HUES6 (cell line): ENCODE measurements around the gene PTPRD.

Experiments used
- H3K27ac ChIP-seq: 2 replicates; pipeline ENCODE4 v1.7.0; 2013; ENCODE audit warnings: low read depth, mild to moderate bottlenecking, low read length, inconsistent platforms
- H3K27me3 ChIP-seq: 2 replicates; pipeline ENCODE4 v1.6.1; 2013; ENCODE audit warnings: low read length; ENCODE audit not compliant: control insufficient read depth, insufficient read depth
- H3K36me3 ChIP-seq: 2 replicates; pipeline ENCODE4 v1.6.1; 2013; ENCODE audit warnings: low read length; ENCODE audit not compliant: control insufficient read depth, insufficient read depth
- H3K4me1 ChIP-seq: 2 replicates; pipeline ENCODE4 v1.6.1; 2013; ENCODE audit warnings: low read length; ENCODE audit not compliant: control insufficient read depth, insufficient read depth
- H3K4me3 ChIP-seq: 2 replicates; pipeline ENCODE4 v1.5.1; 2013; ENCODE audit warnings: low read depth, low read length
- H3K9ac ChIP-seq: one replicate; pipeline ENCODE4 v1.6.1; 2013; ENCODE audit warnings: mild to moderate bottlenecking, low read length
- H3K9me3 ChIP-seq: 2 replicates; pipeline ENCODE4 v1.6.1; 2013; ENCODE audit warnings: low read depth, low read length; ENCODE audit not compliant: control insufficient read depth, insufficient read depth

PTPRD gene

DNA sequence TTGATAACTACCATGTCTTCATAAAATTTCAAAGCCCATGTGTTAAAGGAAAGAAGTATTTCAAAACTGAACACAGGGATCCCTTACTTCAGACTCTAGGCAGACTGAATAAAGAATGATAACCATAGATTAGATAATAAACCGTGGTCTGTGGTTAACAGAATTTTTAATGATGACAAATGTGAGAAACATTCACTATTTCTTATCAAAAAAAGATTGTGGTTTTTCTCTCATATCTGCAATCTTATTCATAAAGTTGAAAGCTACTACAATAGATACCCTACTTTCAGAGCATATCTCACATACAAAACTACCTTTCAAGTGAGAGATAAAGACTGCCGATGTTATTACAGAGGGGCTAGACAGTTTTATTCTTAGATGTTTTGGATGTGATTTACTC is 1996.4 kb downstream of the PTPRD start:
- Histone ChIP-seq H3K27me3 (no peaks in the 10 kb centered on the region), H3K9me3 (no peaks in the 10 kb centered on the region), H3K27ac (no peak overlapping the region), H3K4me1 (peaks cover 23% of the 10 kb centered on the region), H3K9ac (no peak overlapping the region), H3K4me3 (no peak overlapping the region), H3K36me3 (no peaks in the 10 kb centered on the region)

GRCh38 chr9:8614926-8615440 is 1997.8 kb downstream of the PTPRD start:
- Histone ChIP-seq H3K4me3 (no peak overlapping the region), H3K27ac (no peak overlapping the region)

GRCh38 chr9:8613346-8613825 is 1999.4 kb downstream of the PTPRD start:
- Histone ChIP-seq H3K9me3 (no peaks in the 10 kb centered on the region), H3K36me3 (no peaks in the 10 kb centered on the region), H3K4me3 (no peak overlapping the region), H3K9ac (no peak overlapping the region), H3K27me3 (no peaks in the 10 kb centered on the region), H3K27ac (no peak overlapping the region), H3K4me1 (peaks cover 23% of the 10 kb centered on the region)

More at GRCh38 chr9:8614926-8615440, 1997.8 kb downstream of the PTPRD start:
- no peaks in the 10 kb centered on the region for H3K36me3 ChIP-seq
- H3K9ac ChIP-seq, result no peak overlapping the region
- H3K27me3 ChIP-seq, result no peaks in the 10 kb centered on the region
- H3K9me3 ChIP-seq, result no peaks in the 10 kb centered on the region
- H3K4me1 ChIP-seq, result peaks cover 23% of the 10 kb centered on the region

DNA sequence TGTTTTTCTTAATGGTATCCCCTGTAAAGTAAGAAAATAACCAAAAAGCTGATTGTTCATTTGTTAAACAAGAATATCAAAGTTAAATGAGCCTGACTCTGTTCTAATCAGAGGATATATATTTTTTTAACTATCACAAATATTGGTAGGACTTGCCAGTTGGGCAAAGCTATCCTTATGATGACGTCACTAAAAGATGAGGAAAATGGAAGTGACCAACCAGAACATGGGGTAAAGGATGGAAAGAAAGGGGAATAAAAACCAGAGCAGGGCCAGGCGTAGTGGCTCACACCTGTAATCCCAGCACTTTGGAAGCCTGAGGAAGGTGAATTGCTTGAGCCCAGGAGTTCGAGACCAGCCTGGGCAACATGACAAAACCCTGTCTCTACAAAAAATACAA is 2001.6 kb downstream of the PTPRD start:
- Histone ChIP-seq H3K4me1 (peaks cover 23% of the 10 kb centered on the region), H3K27ac (no peak overlapping the region), H3K4me3 (no peak overlapping the region), H3K36me3 (no peaks in the 10 kb centered on the region), H3K27me3 (no peaks in the 10 kb centered on the region), H3K9ac (no peak overlapping the region), H3K9me3 (no peaks in the 10 kb centered on the region)

- Histone ChIP-seq H3K4me1 (peaks cover 22% of the 10 kb centered on the region), H3K9me3 (no peaks in the 10 kb centered on the region), H3K27ac (no peak overlapping the region), H3K27me3 (no peaks in the 10 kb centered on the region), H3K4me3 (no peak overlapping the region), H3K36me3 (no peaks in the 10 kb centered on the region), H3K9ac (no peak overlapping the region)
Observed at GRCh38 chr9:8610256-8610655, 2002.5 kb downstream of the PTPRD start.

DNA sequence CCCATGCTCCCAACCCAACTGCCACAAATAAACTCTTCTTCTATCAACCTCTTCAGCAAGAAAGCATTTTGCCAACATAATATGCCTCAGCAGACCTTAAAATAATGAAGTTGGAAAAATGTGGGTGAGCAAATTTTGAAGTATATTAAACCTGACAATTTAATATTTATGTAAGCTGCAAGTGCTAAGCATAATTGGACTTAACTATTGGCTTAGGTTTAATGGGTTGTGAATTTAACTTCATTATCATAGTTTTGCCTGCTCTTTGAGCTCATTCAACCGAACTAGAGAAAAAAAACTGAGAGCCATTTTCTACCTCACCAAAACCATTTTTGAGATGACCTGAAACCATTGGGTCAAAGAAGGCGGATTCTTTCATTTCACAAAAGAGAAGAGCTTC is 2007.7 kb downstream of the PTPRD start:
- H3K27me3 ChIP-seq, result no peaks in the 10 kb centered on the region
- no peak overlapping the region for H3K27ac ChIP-seq
- peaks cover 2% of the 10 kb centered on the region for H3K4me1 ChIP-seq
- H3K9me3 ChIP-seq, result no peaks in the 10 kb centered on the region
- no peaks in the 10 kb centered on the region for H3K36me3 ChIP-seq
- no peak overlapping the region for H3K4me3 ChIP-seq
- no peak overlapping the region for H3K9ac ChIP-seq

GRCh38 chr9:8604201-8604600 is 2008.6 kb downstream of the PTPRD start:
- Histone ChIP-seq H3K9me3 (no peaks in the 10 kb centered on the region), H3K4me3 (no peak overlapping the region), H3K27ac (no peak overlapping the region), H3K4me1 (peaks cover 4% of the 10 kb centered on the region), H3K27me3 (no peaks in the 10 kb centered on the region), H3K9ac (no peak overlapping the region), H3K36me3 (no peaks in the 10 kb centered on the region)

GRCh38 chr9:8600914-8601680 is 2011.7 kb downstream of the PTPRD start:
- no peaks in the 10 kb centered on the region for H3K9me3 ChIP-seq
- peaks cover 4% of the 10 kb centered on the region for H3K4me1 ChIP-seq
- H3K9ac ChIP-seq, result no peak overlapping the region
- no peaks in the 10 kb centered on the region for H3K27me3 ChIP-seq
- no peak overlapping the region for H3K27ac ChIP-seq
- H3K4me3 ChIP-seq, result no peak overlapping the region
- no peaks in the 10 kb centered on the region for H3K36me3 ChIP-seq

DNA sequence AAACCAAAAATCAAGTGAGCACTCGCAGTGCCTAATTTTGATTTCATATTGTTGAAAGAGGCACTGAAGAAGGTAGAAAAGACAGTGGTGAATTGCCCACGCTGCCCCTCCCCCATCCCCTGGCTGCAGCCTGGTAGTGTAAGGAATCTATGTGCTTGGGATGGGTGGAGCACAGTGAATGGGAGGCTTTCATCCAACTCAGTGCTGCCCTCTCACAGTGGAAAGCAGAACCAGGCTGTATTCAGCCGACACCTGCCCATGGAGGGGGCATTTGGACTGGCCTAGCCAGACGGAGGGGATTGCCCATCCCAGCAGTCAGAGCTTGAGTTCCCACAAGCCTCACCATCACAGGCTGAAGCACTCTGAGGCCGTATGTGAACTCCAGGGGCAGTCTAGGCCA is 2012.9 kb downstream of the PTPRD start:
- Histone ChIP-seq H3K36me3 (no peaks in the 10 kb centered on the region), H3K4me1 (peaks cover 4% of the 10 kb centered on the region), H3K9ac (no peak overlapping the region), H3K27me3 (no peaks in the 10 kb centered on the region), H3K9me3 (no peaks in the 10 kb centered on the region), H3K27ac (no peak overlapping the region), H3K4me3 (no peak overlapping the region)

DNA sequence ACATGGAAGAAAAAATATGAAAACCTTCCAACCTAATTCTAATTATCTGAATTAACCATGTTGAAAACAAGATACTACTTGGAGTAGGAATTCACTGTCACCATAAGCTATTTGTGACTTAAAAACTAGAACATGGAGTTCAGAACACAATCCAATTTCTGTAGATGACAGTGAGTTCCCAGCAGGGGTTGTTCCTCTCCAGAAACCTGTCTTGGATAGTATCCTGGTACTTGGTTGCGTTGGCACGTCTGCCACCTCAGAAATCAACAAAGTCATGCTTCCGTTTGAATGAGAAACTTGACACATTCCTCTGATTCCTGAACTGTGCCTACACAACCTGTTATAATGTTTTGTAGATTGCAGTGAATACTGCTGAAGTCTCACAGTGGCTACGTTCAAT is 2023.3 kb downstream of the PTPRD start:
- no peaks in the 10 kb centered on the region for H3K4me1 ChIP-seq
- no peak overlapping the region for H3K27ac ChIP-seq
- H3K36me3 ChIP-seq, result no peaks in the 10 kb centered on the region
- no peak overlapping the region for H3K9ac ChIP-seq
- no peaks in the 10 kb centered on the region for H3K27me3 ChIP-seq
- H3K9me3 ChIP-seq, result no peaks in the 10 kb centered on the region
- H3K4me3 ChIP-seq, result no peak overlapping the region

- no peak overlapping the region for H3K9ac ChIP-seq
- no peaks in the 10 kb centered on the region for H3K4me1 ChIP-seq
- H3K27me3 ChIP-seq, result no peaks in the 10 kb centered on the region
- no peak overlapping the region for H3K27ac ChIP-seq
- peaks cover 14% of the 10 kb centered on the region for H3K9me3 ChIP-seq
- H3K4me3 ChIP-seq, result no peak overlapping the region
- no peaks in the 10 kb centered on the region for H3K36me3 ChIP-seq
Observed at GRCh38 chr9:8585036-8585435, 2027.8 kb downstream of the PTPRD start.
